ENCODE results near the gene LRRC8D.

GRCh38 chr1:89806616-89807015 lies 14.2 kb upstream of the LRRC8D start:
- TF ChIP-seq CTCF (IDR thresholded peaks at IDR 0.05) (no peak), POLR2A (IDR thresholded peaks at IDR 0.05) (no peak)
